Brain microvascular endothelial cell (primary cell): ENCODE measurements around the gene KLK15.

Experiments used
- DNase-seq: peaks from one replicate; pipeline ENCODE4 v3.0.0-alpha.2; 2020
- H3K27ac ChIP-seq: fragments of 250-450 bp; sonication (Bioruptor Pico); 2 replicates; pipeline ENCODE4 v1.5.1; 2020; ENCODE audit warnings: mild to moderate bottlenecking, moderate library complexity
- H3K27me3 ChIP-seq: fragments of 250-450 bp; sonication (Bioruptor Pico); replicated peaks from 2 replicates; pipeline ENCODE4 v1.5.1; 2020; ENCODE audit warnings: mild to moderate bottlenecking
- H3K36me3 ChIP-seq: fragments of 250-450 bp; sonication (Bioruptor Pico); replicated peaks from 2 replicates; pipeline ENCODE4 v1.5.1; 2020; ENCODE audit warnings: mild to moderate bottlenecking
- H3K4me3 ChIP-seq: 2 replicates; pipeline ENCODE4 v1.5.1; 2011; ENCODE audit warnings: low read depth, mild to moderate bottlenecking, control low read depth, low read length, moderate library complexity
- CTCF ChIP-seq: IDR thresholded peaks from 2 replicates; pipeline ENCODE4 v1.5.1; 2011; ENCODE audit warnings: low read depth, mild to moderate bottlenecking, moderate library complexity, low read length, control low read depth, inconsistent platforms; ENCODE audit errors: missing control alignments
- in situ Hi-C: cut with HindIII; loops from 2 replicates; pipeline ENCODE4 v1.10.0; 2017; ENCODE audit warnings: low sequenced_read_pairs, low pct_ligation_motif_present

The KLK15 gene

GRCh38 chr19:50843205-50843604, 9.8 kb upstream of the KLK15 start:
- H3K27me3 ChIP-seq = no peaks in the 10 kb centered on the region
- no peak overlapping the region for H3K4me3 ChIP-seq
- in situ Hi-C loops = no loop called here
- H3K27ac ChIP-seq = no peak overlapping the region
- H3K36me3 ChIP-seq = no peaks in the 10 kb centered on the region
- DNase-seq = no peak
- TF ChIP-seq CTCF = no peak

GRCh38 chr19:50842130-50842529, 8.8 kb upstream of the KLK15 start:
- DNase-seq = no peak
- no peaks in the 10 kb centered on the region for H3K27me3 ChIP-seq
- TF ChIP-seq CTCF = no peak
- no peaks in the 10 kb centered on the region for H3K36me3 ChIP-seq
- H3K4me3 ChIP-seq = no peak overlapping the region
- no peak overlapping the region for H3K27ac ChIP-seq
- in situ Hi-C loops = no loop called here

- in situ Hi-C loops = no loop called here
- Histone ChIP-seq H3K4me3 (no peak overlapping the region), H3K36me3 (no peaks in the 10 kb centered on the region), H3K27ac (no peak overlapping the region), H3K27me3 (no peaks in the 10 kb centered on the region)
- no peak for DNase-seq
- TF ChIP-seq CTCF = no peak
These were observed 6.6 kb upstream of the KLK15 start for GRCh38 chr19:50839712-50840655.

GRCh38 chr19:50838239-50838638, 4.9 kb upstream of the KLK15 start:
- H3K27ac ChIP-seq = no peak overlapping the region
- no peaks in the 10 kb centered on the region for H3K27me3 ChIP-seq
- H3K4me3 ChIP-seq = no peak overlapping the region
- in situ Hi-C loops = no loop called here
- no peak for DNase-seq
- no peaks in the 10 kb centered on the region for H3K36me3 ChIP-seq
- TF ChIP-seq CTCF = no peak

- in situ Hi-C loops = no loop called here
- TF ChIP-seq CTCF = no peak
- Histone ChIP-seq H3K27me3 (no peaks in the 10 kb centered on the region), H3K27ac (no peak overlapping the region), H3K36me3 (no peaks in the 10 kb centered on the region), H3K4me3 (no peak overlapping the region)
- DNase-seq = no peak
These were observed 3.9 kb upstream of the KLK15 start for GRCh38 chr19:50837300-50837699.
